Activated CD8-positive, alpha-beta memory T cell treated with anti-CD3 and anti-CD28 coated beads for 1 hour (primary cell): ENCODE data around the gene SHH.

Source experiments
- DNase-seq, 2 donors: peaks; one replicate each; pipeline ENCODE4 v3.0.0-alpha.2; 2020; ENCODE audit warnings: low read depth in 1 of 2; ENCODE audit errors: extremely low read depth in 1 of 2

The SHH gene

DNA sequence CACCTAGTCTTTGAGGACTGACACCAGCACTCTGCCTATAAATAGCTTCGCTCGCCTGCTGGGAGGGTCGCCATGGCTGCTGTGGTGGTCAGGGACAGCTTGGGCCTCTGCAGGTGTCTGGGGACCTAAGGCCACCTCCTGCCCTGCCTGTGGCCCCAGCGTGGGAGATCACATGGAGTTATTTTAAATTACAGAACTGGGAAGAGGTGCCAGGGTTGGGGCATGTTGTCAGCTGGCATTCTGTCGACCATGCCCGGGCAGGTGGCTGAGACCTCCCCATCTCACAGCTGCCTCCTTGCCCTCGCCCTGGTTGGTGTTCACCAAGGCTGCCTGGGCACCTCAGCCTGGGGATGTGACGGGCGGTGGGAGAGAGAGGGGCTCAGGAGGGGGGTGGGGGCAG lies 18.1 kb downstream of the SHH start:
- no peak for DNase-seq

DNA sequence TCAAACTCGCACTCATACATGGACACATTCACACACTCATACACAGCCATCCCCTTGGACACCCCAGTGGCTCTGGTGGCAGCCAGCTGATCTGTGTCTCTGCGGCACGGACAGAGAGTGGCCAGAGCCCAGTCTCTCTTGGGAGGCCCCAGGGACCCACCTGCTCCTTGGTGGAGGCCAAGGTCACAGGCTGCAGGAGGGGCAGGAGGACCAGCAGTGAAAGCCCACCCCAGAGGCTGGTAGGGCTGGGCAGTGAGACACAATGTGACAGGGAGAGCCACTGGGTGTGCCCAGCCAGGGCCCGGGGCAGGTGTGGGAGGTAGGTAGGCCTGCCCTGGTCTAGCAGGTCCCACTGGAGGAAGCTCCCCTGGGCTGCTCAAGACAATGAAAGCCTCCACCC lies 18.5 kb downstream of the SHH start:
- no peak for DNase-seq

DNA sequence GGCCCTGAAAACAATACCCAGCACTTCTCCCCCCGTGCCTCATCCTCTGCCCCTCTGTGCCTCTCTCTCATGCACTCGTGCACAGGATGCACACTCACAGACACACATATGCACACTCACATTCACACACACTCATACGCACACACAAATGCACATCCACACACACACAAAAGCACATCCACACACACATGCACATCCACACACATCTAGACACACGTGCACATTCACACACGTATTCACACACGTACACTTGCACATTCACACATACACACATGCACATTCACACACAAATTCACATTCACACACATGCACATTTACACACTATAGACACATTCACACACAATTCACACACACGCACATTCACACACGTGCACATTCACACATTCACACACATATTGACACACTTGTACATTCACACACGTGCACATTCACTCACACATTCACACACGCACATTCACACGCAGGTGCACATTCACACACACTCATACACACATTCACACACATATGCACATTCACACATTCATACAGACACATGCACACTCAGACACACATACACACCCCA lies 19.2 kb downstream of the SHH start:
- no peak for DNase-seq

DNA sequence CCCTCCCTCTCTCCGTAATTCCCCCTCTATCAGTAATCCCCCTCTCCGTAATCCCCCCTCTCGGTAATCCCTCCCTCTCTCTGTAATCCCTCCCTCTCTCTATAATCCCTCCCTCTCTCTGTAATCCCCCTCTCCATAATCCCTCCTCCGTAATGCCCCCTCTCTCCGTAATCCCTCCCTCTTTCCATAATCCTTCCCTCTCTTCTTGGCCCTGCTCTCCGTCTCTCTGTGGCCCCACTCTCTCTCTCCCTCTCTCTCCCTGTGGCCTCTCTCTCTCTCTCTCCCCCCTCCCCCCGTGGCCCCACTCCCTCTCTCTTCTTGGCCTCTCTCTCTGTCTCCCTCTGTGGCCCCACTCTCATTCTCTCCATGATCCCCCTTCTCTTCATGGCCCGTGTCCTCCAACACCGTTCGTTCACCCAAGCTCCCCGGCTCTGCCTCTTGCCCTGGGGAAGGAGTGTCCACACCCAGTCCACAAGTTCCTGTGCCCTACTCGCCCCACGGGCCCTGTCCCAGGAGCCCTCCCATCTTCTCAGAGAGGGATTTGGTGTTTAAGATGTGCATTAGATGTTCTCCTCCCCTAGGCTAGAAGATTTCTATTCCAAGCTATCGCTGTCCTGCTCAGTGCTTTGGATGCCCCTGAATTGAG lies 19.8 kb downstream of the SHH start:
- no peak for DNase-seq

DNA sequence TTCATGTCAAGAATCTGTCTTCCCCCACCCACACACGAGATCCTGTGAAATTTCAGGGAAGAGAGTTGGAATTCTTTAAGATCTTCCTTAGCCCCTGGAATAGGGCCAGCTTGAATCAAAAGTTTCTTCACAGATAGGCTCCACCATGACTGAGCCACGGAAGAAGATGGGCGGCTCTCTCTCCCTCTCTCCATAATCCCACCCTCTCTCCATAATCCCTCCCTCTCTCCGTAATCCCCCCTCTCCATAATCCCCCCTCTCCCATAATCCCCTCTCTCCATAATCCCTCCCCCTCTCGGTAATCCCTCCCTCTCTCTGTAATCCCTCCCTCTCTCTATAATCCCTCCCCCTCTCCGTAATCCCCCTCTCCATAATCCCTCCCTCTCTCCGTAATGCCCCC lies 20.4 kb downstream of the SHH start:
- no peak for DNase-seq

DNA sequence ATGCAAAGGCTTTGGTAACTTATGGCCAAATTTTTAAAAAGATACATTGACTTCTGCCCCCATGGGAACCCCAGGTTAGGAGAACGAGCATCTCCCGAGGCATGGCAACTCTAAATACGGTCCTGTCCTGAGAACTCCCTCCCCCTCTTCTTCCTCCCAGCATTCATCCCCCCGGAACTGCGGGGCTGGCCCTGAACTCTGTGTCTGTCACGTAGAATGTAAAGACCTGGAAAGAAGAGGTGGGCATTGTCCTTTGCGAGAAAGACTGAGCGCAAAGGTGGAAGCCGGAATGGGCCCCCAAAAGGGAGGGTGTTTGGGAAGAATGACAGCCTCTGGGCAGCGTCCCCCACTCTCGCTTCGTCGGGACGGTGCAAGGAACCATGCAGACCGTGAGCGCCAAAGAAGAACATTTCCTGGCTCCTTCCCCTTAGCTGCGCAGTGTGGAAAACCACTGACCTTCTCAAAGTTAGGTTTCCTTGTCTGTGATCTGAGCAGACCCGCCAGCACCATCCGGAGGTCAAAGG lies 21.0 kb downstream of the SHH start:
- no peak for DNase-seq

DNA sequence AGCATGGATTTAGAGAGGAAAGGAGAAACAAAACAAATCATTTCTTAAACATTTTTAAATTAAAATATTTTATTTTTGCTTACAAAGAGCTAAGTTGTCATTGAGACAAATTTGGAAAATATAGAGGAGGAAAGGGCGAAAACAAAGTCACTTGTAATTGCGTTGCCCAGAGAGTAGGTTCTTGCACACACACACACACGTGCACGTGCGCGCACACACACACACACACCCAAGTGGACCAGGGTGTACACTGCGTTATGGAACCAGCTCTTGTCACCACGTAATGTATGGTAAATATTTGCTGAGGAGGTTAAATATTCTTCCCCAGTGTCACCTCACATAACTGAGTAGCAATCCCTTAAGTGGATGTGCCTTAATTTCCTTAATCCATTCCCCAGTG lies 21.6 kb downstream of the SHH start:
- DNase-seq: no peak

DNA sequence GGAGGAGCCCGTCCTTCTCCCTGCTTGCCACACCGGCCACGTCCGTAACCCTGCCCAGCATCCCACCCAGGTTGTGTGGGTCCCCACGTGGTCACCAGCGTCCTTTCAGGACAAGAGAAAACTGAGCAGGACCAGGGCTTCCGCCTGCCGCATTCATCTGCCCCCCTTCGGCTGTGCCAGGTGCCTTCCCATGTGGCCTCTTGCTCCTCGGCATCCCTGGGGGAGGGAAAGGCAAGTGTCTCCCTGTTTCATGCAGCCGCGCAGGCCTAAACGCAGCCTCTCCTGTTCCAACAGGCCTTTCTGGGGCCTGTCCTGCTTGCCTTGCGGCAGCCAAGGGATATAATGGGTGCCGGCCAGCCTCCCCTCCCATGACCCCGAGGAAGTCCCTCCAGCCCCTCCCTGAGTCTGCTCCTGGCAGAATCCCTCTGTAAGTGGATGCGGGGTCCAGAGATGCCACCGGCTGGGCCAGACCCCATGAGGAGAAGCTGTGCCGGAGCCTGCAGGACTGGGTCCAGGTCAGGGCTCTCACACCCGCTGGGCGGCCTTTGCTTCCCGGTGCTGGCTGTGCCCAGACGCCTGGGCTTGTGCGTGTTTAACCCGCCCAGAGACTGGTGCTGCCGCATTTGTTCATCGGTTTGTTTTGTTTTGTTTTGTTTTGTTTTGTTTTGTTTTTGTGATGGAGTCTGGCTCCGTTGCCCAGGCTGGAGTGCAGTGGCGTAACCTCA lies 23.1 kb downstream of the SHH start:
- DNase-seq: no peak

DNA sequence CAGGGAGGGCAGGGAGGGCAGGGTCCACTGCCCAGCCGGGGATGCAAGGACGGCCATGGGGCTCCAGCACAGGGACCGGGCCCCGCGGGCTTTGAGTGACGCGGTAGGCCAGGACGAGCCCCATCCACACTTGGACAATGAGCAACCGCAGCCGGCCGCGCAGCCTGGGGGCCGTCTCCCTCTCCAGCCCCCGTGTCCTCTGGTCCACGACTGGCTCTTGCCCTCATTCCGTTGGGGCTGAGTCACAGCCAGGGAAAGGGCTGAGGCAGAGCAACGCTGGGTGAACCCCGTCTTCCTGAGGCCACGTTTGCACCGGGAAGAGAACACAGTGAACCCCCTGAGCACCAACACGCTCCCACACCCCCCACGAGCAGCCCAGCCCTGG lies 23.7 kb downstream of the SHH start:
- DNase-seq: no peak

DNA sequence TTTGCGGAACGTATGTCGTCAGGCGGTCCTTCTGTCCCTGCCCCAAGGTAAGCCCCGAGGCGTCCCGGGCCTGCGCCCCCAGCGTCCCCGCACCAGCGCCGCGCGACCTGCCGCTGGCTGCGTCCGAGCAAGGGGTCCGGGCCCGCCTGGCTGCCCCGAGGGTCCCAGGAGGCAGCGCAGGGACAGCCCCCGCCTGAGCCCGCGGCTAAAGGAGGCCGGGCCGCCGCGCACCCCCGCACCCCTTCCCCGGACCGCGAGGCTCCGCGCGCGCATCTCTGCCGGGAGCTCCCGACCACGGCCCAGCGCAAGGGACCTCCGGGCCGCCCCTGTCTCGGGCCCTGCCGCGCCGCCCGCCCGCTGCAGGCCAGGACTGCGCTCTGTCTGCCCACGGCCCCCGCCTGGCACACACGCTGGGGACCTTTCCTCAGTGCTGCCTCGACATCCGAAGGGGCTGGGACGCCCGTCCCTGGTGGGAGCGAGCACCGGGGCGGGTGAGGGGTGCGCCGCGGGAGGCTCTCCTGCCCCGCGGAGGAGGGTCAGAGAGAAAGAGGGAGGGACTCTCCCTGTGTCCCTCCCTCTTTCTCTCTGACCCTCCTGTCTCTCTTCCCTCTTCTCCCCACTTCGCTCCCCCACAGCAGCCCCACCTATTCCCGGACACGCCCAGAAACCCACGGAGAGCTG lies 25.0 kb downstream of the SHH start:
- no peak for DNase-seq

DNA sequence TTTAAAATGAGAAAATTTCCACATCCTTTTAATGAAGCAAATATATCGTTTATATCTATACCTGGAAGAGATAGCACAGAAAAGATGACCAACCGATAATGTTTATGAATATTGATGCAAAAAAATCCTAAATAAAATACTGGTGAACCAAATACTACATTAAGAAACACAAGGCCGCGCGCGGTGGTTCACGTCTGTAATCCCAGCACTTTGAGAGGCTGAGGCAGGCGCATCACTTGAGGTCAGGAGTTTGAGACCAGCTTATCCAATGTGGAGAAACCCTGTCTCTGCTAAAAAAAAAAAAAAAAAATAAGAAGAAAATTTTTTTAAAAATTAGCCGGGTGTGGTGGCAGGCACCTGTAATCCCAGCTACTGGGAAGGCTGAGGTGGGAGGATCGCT lies 25.8 kb downstream of the SHH start:
- DNase-seq: no peak

DNA sequence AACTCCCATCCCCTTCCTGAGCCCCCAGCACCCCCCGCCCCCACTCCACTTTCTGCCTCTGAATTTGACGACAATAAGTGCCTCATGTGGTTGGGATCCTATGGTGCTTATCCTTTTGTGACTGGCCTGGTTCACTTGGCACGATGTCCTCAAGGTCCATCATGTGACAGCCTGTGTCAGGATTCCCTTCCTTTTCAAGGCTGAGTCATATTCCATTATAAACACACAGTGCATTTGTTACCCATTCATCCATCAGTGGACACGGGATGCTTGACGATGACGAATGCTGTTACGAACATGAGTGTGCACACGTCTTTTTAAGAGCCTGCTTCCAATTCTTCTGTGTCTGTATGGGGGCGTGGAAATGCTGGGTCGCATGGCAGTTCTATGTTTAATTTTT lies 26.7 kb downstream of the SHH start:
- DNase-seq: no peak

DNA sequence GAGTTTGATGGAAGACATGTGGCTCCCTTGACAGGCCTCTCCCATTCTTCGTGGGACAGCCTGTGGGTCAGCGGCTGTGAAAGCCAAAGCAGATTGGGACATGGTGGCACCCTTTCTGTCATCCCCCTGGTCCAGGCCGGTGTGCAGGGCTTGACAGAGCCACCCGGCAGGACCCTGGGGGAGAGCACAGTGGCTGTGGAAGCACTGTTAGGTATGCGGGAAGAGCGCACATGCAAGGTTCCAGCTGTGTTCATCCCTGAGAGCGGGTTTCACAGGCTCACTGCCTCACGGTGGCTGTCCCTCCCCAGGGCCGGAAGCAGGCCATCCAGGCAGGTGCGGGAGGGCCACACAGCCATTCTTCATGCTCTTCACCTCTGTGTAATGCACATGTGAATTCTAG lies 29.8 kb downstream of the SHH start:
- no peak for DNase-seq

DNA sequence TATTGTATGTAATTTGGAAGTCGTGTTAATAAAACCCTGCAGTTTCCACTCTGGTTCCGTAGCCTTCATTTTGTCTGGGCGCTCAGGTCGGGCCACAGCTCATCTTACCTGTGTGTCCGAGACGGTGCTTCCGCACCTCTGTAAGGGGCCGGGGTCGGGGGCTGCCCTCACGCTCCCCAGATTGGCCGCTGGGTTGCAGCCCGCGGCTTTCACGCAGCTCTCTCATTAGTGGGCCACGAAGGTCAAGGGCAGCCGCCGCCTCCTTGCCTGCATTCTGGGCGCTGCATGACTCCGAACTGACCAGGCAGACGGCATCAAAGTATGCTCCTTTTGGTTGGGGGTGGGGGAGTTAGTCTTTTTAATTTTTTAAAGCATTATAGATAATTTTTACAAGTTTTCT lies 30.8 kb downstream of the SHH start:
- DNase-seq: no peak

DNA sequence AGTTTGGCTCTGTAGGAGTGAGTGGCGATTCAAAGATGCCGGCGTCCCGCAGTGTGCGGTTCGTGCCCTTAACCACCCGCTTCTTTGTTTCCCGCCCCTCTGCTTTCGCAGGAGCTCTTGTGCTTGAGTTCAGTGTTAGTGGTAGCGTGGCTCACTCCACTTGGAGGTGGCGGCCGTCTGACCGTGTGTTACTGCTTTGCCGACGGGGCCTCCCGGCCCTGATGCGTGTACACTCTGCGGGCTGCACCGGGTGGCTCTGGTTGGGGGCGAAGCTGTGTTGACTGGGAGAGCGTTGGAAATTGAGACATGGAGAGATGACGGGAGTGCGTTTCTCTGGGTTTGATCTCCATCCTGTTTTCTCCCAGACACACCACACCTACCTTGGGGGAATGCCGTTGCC lies 31.4 kb downstream of the SHH start:
- DNase-seq: no peak

DNA sequence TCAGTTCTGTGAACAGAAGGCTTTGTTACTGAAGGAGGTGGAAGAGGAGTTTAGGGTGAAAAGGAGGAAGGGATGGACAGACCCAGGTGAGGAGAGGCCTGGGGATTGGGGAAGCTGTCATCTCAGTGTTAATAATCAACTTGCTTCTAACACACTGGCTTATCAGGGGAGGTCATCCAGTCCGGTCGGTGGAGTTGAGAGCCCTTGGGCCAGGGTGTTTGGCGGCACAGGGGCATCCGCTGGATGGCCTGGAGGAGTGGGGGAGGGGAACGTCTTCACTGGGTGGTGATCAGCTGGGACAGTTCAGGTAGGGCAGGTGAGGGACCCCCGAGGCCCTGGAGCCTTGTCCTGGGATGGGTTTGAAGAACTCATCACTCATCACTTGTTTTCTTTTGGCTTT lies 33.9 kb downstream of the SHH start:
- DNase-seq: no peak

DNA sequence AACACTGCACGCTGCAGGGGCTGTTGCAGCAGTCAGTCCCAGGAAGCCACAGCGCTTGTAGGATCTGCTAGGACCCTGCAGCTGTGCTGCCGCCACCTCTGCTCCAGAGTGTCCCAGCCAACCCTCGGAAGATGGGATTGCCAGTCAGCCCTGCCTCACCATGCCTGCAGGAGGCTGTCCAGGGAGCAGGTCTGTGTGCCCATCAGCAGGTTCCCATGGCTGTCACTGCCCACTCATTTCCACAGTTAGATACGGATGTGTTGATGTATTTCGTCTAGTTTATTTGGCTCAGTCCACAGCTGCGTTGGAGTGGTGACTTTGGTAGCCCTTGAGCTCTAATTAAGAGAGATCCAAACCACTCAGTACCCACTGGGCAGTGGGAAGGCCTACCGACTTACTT lies 35.7 kb downstream of the SHH start:
- DNase-seq: no peak

DNA sequence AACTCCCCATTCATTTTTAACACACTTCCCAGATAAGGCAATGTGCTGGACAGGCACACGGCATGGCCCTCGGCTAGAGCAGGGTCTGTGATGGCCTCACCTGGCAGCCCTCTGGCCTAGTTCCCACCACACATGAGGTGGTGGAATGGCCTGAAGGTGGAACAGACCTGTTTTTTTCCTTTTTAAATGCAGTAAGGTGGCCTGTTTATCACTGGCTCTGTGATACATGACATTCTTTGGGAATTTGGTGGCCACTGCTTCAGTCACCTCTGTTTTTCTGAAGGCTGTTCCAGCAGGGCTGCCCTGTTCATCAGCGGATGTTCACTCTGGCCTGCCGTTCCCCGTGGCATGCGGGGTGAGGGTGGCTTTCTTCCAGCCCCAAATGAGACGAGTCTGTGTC lies 36.6 kb downstream of the SHH start:
- no peak for DNase-seq

DNA sequence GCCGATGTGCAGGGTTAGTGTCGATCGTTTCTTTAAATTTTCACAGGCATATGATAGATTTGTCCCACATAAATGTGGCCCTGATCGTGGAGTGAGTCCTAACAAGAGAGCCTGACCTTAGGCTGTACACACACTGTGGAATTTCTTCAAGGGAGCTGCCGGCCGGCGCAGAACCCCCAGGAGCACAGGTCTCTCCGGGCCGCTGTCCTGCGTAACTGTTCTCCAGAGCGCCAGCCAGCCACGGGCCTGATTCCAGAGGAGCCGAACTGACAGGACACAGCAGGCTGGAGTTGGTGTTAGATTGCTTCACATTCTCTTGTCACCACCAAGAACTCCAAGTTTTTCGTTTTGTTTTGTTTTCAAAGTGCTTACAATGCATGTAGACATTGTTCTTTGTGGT lies 37.3 kb downstream of the SHH start:
- no peak for DNase-seq

DNA sequence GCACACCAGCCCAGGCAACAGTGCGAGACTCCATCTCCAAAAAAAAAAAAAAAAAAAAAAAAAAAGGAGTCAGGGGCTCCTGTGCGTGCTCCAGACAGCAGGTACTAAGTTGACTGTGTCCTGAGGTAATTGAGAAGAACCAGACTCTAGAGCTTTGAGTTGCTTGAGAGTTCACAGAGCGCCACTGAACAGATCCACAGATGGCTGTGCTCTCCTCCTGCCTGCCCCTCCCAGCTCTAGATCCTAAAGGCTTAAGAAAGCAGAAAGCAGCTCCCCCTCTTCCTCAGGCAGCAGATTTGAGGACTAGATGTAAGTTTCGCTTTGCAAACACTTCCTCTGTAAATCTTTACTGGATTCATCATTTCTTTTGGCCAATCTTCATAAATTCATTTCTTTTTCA lies 38.7 kb downstream of the SHH start:
- no peak for DNase-seq

DNA sequence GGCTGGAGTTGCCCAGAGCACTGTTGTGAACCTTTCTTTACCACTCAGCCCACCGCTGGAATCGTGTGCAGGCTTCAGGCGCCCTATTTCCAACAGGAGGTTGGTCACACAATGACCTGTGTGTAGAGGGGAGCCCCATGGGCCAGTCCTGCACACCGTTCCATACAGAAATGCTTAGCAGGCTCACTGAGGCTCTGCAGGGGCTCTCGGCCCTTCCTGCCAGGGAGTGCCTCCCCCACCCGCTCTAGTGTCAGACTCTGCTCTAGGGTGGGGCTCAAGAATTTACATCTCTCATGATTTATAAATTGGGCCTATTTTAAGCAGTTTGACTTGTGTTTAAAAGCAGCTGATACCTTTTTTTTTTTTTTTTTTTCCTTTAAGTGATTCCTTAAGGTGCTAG lies 42.0 kb downstream of the SHH start:
- no peak for DNase-seq

DNA sequence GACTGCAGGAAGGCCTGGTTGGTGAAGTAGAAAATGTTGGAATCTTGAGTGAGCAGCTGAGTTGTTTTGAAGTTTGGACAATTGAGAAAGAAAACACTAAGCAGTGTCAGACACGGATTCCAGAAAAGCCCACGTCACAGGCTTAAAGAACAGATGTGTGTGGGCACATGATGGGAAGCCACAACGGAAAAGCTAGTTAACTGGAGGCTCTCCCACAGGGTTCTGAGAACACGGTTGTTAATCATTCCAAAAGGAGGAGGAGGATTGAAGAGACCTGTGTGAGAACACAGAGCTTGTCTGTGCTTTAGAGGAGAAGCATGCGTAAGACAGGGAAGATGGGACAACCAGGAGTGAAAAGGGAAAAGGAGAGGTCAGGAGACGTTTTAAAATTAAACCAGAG lies 42.6 kb downstream of the SHH start:
- DNase-seq: no peak
